GM23338 (cell line): ENCODE measurements around the gene TPPP3. TPM values are rescaled to one million over a fixed set of nuclear protein-coding genes. Genes with fewer than 3 reads are reported as not detected.
A peak's percentile ranks its signal among the peaks of the same experiment; 100 is the strongest.
"Not testable (repeated sequence)": the region's sequence is repeated elsewhere in the genome, so short reads cannot be mapped to it uniquely, and the experiment has no call there.

Experiments used
- ATAC-seq: fragments of 200-7000 bp; cut with Tn5 transposase; 3 replicates; pipeline ENCODE4 v1.9.1; 2020
- DNase-seq: peaks from one replicate; pipeline ENCODE4 v3.0.0-alpha.2; 2015; ENCODE audit warnings: low spot score
- H2AFZ ChIP-seq: fragments of 200-600 bp; sonication (generic); 2 replicates; pipeline ENCODE4 v1.8.0; 2016; ENCODE audit warnings: antibody characterized with exemption, mild to moderate bottlenecking, moderate library complexity
- H3F3A ChIP-seq: fragments of 200-600 bp; sonication (generic); replicated peaks from 2 replicates; pipeline ENCODE4 v1.8.0; 2017; ENCODE audit warnings: antibody characterized with exemption, mixed run types, low read depth
- H3K27ac ChIP-seq: fragments of 200-600 bp; sonication (generic); 2 replicates; pipeline ENCODE4 v1.6.1; 2016; ENCODE audit warnings: low read depth
- H3K27me3 ChIP-seq: fragments of 200-600 bp; sonication (generic); 2 replicates; pipeline ENCODE4 v1.8.0; 2016; ENCODE audit warnings: mild to moderate bottlenecking, mixed run types, moderate library complexity; ENCODE audit not compliant: insufficient read depth
- H3K36me3 ChIP-seq: fragments of 200-600 bp; sonication (generic); 2 replicates; pipeline ENCODE4 v1.8.0; 2016; ENCODE audit warnings: mild to moderate bottlenecking; ENCODE audit not compliant: insufficient read depth
- H3K4me1 ChIP-seq: fragments of 200-600 bp; sonication (generic); 2 replicates; pipeline ENCODE4 v1.8.0; 2016; ENCODE audit warnings: mild to moderate bottlenecking, moderate library complexity; ENCODE audit not compliant: insufficient read depth
- H3K4me2 ChIP-seq: fragments of 200-600 bp; sonication (generic); 2 replicates; pipeline ENCODE4 v1.7.1; 2017; ENCODE audit warnings: mixed run types
- H3K4me3 ChIP-seq: fragments of 200-600 bp; sonication (generic); 2 replicates; pipeline ENCODE4 v1.6.1; 2016; ENCODE audit warnings: mixed run types
- H3K79me2 ChIP-seq: fragments of 200-600 bp; sonication (generic); replicated peaks from 2 replicates; pipeline ENCODE4 v1.8.0; 2017; ENCODE audit warnings: mild to moderate bottlenecking; ENCODE audit not compliant: insufficient read depth
- H3K9me2 ChIP-seq: fragments of 200-600 bp; sonication (generic); 2 replicates; pipeline ENCODE4 v1.8.0; 2017; ENCODE audit not compliant: insufficient read depth
- H4K20me1 ChIP-seq: fragments of 200-600 bp; sonication (generic); replicated peaks from 2 replicates; pipeline ENCODE4 v1.8.0; 2017; ENCODE audit warnings: mild to moderate bottlenecking; ENCODE audit not compliant: insufficient read depth
- H3K27ac Mint-ChIP-seq: 2 replicates; pipeline ENCODE4 v1.8.0; 2020; ENCODE audit warnings: inconsistent platforms, mild to moderate bottlenecking, moderate library complexity, mixed read lengths
- H3K27me3 Mint-ChIP-seq: 3 replicates; pipeline ENCODE4 v1.8.0; 2022; ENCODE audit warnings: low read depth, mild to moderate bottlenecking, moderate library complexity, mixed read lengths, inconsistent platforms; ENCODE audit not compliant: insufficient read depth, poor library complexity
- H3K36me3 Mint-ChIP-seq: 3 replicates; pipeline ENCODE4 v1.8.0; 2021; ENCODE audit warnings: low read depth, mild to moderate bottlenecking, inconsistent platforms, moderate library complexity, mixed read lengths
- H3K4me1 Mint-ChIP-seq: 3 replicates; pipeline ENCODE4 v1.8.0; 2020; ENCODE audit warnings: mild to moderate bottlenecking, inconsistent platforms, mixed read lengths
- H3K4me3 Mint-ChIP-seq: 3 replicates; pipeline ENCODE4 v1.8.0; 2021; ENCODE audit warnings: moderate library complexity, mild to moderate bottlenecking, inconsistent platforms, mixed read lengths
- H3K9me3 Mint-ChIP-seq: 3 replicates; pipeline ENCODE4 v1.8.0; 2020; ENCODE audit warnings: moderate library complexity, mild to moderate bottlenecking, inconsistent platforms, mixed read lengths
- STAT1 ChIP-seq: IDR thresholded peaks from one replicate; pipeline ENCODE4 v1.6.1; 2016; ENCODE audit warnings: antibody characterized with exemption; ENCODE audit not compliant: unreplicated experiment
- ZNF331 ChIP-seq: fragments of 250-450 bp; sonication (Bioruptor Pico); IDR thresholded peaks from 2 replicates; pipeline ENCODE4 v1.5.0; 2020; ENCODE audit warnings: low read depth, mild to moderate bottlenecking, moderate library complexity
- polyA plus RNA-seq: library from polyadenylated mRNA; unstranded; fragments of >200 nt; fragmentation: Nextera tagmentation; extraction: Ambion mirVana; gene quantifications from 2 replicates; pipeline ENCODE4 v1.2.1, GENCODE V29; 2016
- total RNA-seq: library from RNA; depleted of rRNA; stranded (reverse); fragments of >200 nt; shearing (Covaris generic); gene quantifications from 2 replicates; pipeline ENCODE4 v1.2.3, GENCODE V29; 2014
- TF ChIP-seq, protein P1 (sequence below): IDR thresholded peaks from one replicate; pipeline ENCODE4 v1.6.1; 2018; ENCODE audit warnings: antibody characterized with exemption; ENCODE audit not compliant: unreplicated experiment

Gene TPPP3
- total and polyA plus RNA-seq, 2 experiments from 2014 or later: 0.26 to 0.28 TPM

DNA sequence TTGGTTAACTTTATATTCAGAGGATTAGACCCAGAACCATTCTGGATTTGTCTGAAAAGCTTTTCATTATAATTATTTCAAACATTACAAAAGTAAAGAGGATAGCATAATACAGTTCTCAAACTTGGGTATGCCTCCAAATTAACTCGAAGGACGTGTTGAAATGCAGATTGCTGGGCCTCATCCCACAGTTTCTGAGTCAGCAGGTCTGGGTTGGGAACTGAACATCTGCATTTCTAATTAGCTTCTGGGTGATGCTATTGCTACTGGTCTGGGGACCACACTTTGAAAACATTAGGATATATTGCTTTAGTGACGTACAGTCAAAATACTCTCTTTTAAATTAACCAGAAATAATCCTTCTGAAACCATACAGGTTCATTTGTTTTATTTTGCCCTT lies 10.0 kb downstream of the TPPP3 start:
- no peak overlapping the region for H3K27ac ChIP-seq
- no peak overlapping the region for H3K4me3 ChIP-seq
- H3K4me2 ChIP-seq: no peak overlapping the region
- H3K36me3 ChIP-seq: no peaks in the 10 kb centered on the region
- H3K4me3 Mint-ChIP-seq: no peak overlapping the region
- 0 out of 2 replicates have a peak, but pooled peaks cover 3% of the 10 kb centered on the region for H3F3A ChIP-seq
- peaks cover 16% of the 10 kb centered on the region; the same call in 1 of the 2 replicates for H3K4me1 ChIP-seq
- H3K79me2 ChIP-seq: no peaks in the 10 kb centered on the region
- peaks cover 10% of the 10 kb centered on the region for H3K27me3 Mint-ChIP-seq
- ATAC-seq (no peak), DNase-seq (no peak)
- H3K9me2 ChIP-seq: no peaks in the 10 kb centered on the region
- H3K27ac Mint-ChIP-seq: no peak overlapping the region
- H3K4me1 Mint-ChIP-seq: peaks cover 20% of the 10 kb centered on the region
- H4K20me1 ChIP-seq: no peaks in the 10 kb centered on the region
- no peaks in the 10 kb centered on the region for H3K9me3 Mint-ChIP-seq
- no peak for TF ChIP-seq ZNF331 (CRISPR knock-in tag)
- no peaks in the 10 kb centered on the region; the same call in 2 of the 3 replicates for H3K36me3 Mint-ChIP-seq
- H3K27me3 ChIP-seq: no peaks in the 10 kb centered on the region
- H2AFZ ChIP-seq: peak overlapping the region; percentile 34; the same call in 1 of the 2 replicates

DNA sequence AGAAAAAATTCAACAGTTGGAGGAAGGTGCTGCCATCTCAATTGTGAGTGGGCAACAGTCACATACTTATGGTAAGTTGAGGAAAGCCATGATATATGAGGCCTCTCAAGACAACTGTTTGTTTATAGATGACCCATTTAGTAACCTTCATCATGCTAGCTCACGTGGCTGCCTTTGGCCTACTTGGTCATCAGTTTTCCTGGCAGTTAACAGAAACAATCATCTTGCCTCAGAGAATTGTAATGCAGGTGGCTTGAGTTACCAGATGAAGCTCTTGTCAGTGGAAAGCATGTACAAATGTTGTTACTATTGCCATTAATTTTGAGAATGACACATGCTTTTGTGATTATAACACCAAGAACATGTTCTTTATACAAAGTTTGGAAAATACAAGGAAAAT lies 14.7 kb downstream of the TPPP3 start:
- Histone ChIP-seq H3K4me2 (no peak overlapping the region), H3K27me3 (no peaks in the 10 kb centered on the region), H3K4me1 (0 out of 2 replicates have a peak, but pooled peaks cover 5% of the 10 kb centered on the region), H3F3A (no peaks in the 10 kb centered on the region), H3K27ac (no peak overlapping the region), H3K36me3 (no peaks in the 10 kb centered on the region), H4K20me1 (no peaks in the 10 kb centered on the region), H3K4me3 (no peak overlapping the region), H3K79me2 (no peaks in the 10 kb centered on the region), H3K9me2 (no peaks in the 10 kb centered on the region), H2AFZ (no peak overlapping the region)
- DNase-seq: no peak
- H3K27ac Mint-ChIP-seq: no peak overlapping the region
- no peaks in the 10 kb centered on the region for H3K4me1 Mint-ChIP-seq
- no peak overlapping the region for H3K4me3 Mint-ChIP-seq
- H3K27me3 Mint-ChIP-seq: peaks cover 4% of the 10 kb centered on the region
- TF ChIP-seq, protein P1, sequence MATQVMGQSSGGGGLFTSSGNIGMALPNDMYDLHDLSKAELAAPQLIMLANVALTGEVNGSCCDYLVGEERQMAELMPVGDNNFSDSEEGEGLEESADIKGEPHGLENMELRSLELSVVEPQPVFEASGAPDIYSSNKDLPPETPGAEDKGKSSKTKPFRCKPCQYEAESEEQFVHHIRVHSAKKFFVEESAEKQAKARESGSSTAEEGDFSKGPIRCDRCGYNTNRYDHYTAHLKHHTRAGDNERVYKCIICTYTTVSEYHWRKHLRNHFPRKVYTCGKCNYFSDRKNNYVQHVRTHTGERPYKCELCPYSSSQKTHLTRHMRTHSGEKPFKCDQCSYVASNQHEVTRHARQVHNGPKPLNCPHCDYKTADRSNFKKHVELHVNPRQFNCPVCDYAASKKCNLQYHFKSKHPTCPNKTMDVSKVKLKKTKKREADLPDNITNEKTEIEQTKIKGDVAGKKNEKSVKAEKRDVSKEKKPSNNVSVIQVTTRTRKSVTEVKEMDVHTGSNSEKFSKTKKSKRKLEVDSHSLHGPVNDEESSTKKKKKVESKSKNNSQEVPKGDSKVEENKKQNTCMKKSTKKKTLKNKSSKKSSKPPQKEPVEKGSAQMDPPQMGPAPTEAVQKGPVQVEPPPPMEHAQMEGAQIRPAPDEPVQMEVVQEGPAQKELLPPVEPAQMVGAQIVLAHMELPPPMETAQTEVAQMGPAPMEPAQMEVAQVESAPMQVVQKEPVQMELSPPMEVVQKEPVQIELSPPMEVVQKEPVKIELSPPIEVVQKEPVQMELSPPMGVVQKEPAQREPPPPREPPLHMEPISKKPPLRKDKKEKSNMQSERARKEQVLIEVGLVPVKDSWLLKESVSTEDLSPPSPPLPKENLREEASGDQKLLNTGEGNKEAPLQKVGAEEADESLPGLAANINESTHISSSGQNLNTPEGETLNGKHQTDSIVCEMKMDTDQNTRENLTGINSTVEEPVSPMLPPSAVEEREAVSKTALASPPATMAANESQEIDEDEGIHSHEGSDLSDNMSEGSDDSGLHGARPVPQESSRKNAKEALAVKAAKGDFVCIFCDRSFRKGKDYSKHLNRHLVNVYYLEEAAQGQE: no peak
- no peak for TF ChIP-seq STAT1
- no peaks in the 10 kb centered on the region for H3K36me3 Mint-ChIP-seq
- ATAC-seq: no peak
- H3K9me3 Mint-ChIP-seq: no peaks in the 10 kb centered on the region

GRCh38 chr16:67376012-67376411 lies 17.3 kb downstream of the TPPP3 start:
- H3K79me2 ChIP-seq, H3K4me1 ChIP-seq, H3K36me3 Mint-ChIP-seq, H3K4me3 ChIP-seq, DNase-seq, H4K20me1 ChIP-seq, ATAC-seq, H3K4me1 Mint-ChIP-seq, H3K4me3 Mint-ChIP-seq, H3K4me2 ChIP-seq, H3K27me3 Mint-ChIP-seq, H3K9me3 Mint-ChIP-seq, H3F3A ChIP-seq, H2AFZ ChIP-seq, H3K27me3 ChIP-seq, H3K27ac Mint-ChIP-seq, H3K9me2 ChIP-seq, H3K36me3 ChIP-seq, H3K27ac ChIP-seq: not testable (repeated sequence)
